Upper lobe of left lung (tissue), 4 donors: ENCODE measurements around the gene PAX5.

Experiments used
- POLR2A ChIP-seq, 4 donors: fragments of 450-650 bp; IDR thresholded peaks; one replicate each; pipeline ENCODE4 v1.5.1; 2016 to 2017; ENCODE audit warnings: antibody characterized with exemption in 4 of 4, mild to moderate bottlenecking in 2 of 4
- TF ChIP-seq, protein P1 (sequence below), 6 experiments: fragments of 450-650 bp in 4 of 6; fragments of 200-600 bp in 2 of 6; sonication (generic) in 2 of 6; IDR thresholded peaks; one replicate each; pipeline ENCODE4 v1.5.1; 2016 to 2019; ENCODE audit warnings: antibody characterized with exemption in 6 of 6

DNA sequence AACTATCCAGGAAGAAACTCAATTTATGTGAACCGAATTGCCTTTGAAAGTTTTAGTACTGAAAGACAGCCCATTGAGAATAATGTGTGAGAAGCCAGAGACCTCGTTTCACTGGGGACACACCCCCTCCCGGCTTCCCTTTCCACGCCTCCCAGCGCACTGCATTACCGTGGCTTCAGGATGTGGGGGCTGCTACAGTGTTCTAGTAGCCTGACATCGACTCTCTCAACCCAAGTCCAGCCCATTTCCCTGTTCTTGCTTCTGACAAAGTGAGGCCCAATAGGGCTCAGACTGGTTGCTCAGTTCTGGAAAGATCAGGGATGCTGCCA is 3.5 kb downstream of the PAX5 start:
- no peak for TF ChIP-seq POLR2A (IDR thresholded peaks at IDR 0.05)
- TF ChIP-seq, protein P1, sequence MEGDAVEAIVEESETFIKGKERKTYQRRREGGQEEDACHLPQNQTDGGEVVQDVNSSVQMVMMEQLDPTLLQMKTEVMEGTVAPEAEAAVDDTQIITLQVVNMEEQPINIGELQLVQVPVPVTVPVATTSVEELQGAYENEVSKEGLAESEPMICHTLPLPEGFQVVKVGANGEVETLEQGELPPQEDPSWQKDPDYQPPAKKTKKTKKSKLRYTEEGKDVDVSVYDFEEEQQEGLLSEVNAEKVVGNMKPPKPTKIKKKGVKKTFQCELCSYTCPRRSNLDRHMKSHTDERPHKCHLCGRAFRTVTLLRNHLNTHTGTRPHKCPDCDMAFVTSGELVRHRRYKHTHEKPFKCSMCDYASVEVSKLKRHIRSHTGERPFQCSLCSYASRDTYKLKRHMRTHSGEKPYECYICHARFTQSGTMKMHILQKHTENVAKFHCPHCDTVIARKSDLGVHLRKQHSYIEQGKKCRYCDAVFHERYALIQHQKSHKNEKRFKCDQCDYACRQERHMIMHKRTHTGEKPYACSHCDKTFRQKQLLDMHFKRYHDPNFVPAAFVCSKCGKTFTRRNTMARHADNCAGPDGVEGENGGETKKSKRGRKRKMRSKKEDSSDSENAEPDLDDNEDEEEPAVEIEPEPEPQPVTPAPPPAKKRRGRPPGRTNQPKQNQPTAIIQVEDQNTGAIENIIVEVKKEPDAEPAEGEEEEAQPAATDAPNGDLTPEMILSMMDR (IDR thresholded peaks at IDR 0.05) = no peak
